Stimulated activated naive B cell treated with anti-CD40 and anti-IgM and Interleukin-4, amounts not matched to agents 10 μg/mL and 1 μg/mL and 100 μg/mL, for 72 hours (primary cell): ENCODE results near the gene CMTM4.
"Not testable (repeated sequence)": the region's sequence is repeated elsewhere in the genome, so short reads cannot be mapped to it uniquely, and the experiment has no call there.

ENCODE experiments used
- ATAC-seq, 2 donors: fragments of 150-1000 bp; cut with Tn5 transposase; replicated peaks; 2 replicates each; pipeline ENCODE4 v1.10.0; 2021; ENCODE audit warnings: moderate library complexity in 1 of 2
- DNase-seq: peaks from one replicate; pipeline ENCODE4 v3.0.0; 2021
- H3K27ac Mint-ChIP-seq: one replicate; pipeline ENCODE4 v1.8.0; 2022; ENCODE audit warnings: mild to moderate bottlenecking, mixed read lengths
- H3K27me3 Mint-ChIP-seq, 2 donors: one replicate each; pipeline ENCODE4 v1.8.0; 2022; ENCODE audit warnings: mixed read lengths in 2 of 2
- H3K36me3 Mint-ChIP-seq, 2 donors: one replicate each; pipeline ENCODE4 v1.8.0; 2022; ENCODE audit warnings: mixed read lengths in 2 of 2, mild to moderate bottlenecking in 1 of 2
- H3K4me1 Mint-ChIP-seq, 2 donors: one replicate each; pipeline ENCODE4 v1.8.0; 2022; ENCODE audit warnings: mixed read lengths in 2 of 2, mild to moderate bottlenecking in 1 of 2
- H3K4me3 Mint-ChIP-seq, 2 donors: one replicate each; pipeline ENCODE4 v1.8.0; 2022; ENCODE audit warnings: mild to moderate bottlenecking in 2 of 2, mixed read lengths in 2 of 2, moderate library complexity in 1 of 2
- H3K9me3 Mint-ChIP-seq, 2 donors: one replicate each; pipeline ENCODE4 v1.8.0; 2022; ENCODE audit warnings: mixed read lengths in 2 of 2, mild to moderate bottlenecking in 1 of 2

The CMTM4 gene

GRCh38 chr16:66676599-66676998, 19.9 kb downstream of the CMTM4 start:
- no peaks in the 10 kb centered on the region for H3K9me3 Mint-ChIP-seq
- no peaks in the 10 kb centered on the region for H3K4me1 Mint-ChIP-seq
- no peak for ATAC-seq
- no peak for DNase-seq
- H3K4me3 Mint-ChIP-seq = no peak overlapping the region
- no peaks in the 10 kb centered on the region for H3K36me3 Mint-ChIP-seq
- no peak overlapping the region for H3K27ac Mint-ChIP-seq
- H3K27me3 Mint-ChIP-seq = no peaks in the 10 kb centered on the region

GRCh38 chr16:66673691-66674090, 22.9 kb downstream of the CMTM4 start:
- DNase-seq = no peak
- Mint-ChIP-seq H3K27me3 (no peaks in the 10 kb centered on the region), H3K4me1 (no peaks in the 10 kb centered on the region), H3K4me3 (no peak overlapping the region), H3K9me3 (no peaks in the 10 kb centered on the region), H3K27ac (no peak overlapping the region), H3K36me3 (no peaks in the 10 kb centered on the region)
- no peak for ATAC-seq

- H3K27ac Mint-ChIP-seq = no peak overlapping the region
- H3K36me3 Mint-ChIP-seq = no peaks in the 10 kb centered on the region
- no peaks in the 10 kb centered on the region for H3K4me1 Mint-ChIP-seq
- DNase-seq = no peak
- no peaks in the 10 kb centered on the region for H3K9me3 Mint-ChIP-seq
- no peak overlapping the region for H3K4me3 Mint-ChIP-seq
- no peaks in the 10 kb centered on the region for H3K27me3 Mint-ChIP-seq
- ATAC-seq = no peak
Measured at GRCh38 chr16:66670691-66671388, 25.7 kb downstream of the CMTM4 start.

GRCh38 chr16:66668777-66669444, 27.6 kb downstream of the CMTM4 start:
- H3K9me3 Mint-ChIP-seq = no peaks in the 10 kb centered on the region
- no peaks in the 10 kb centered on the region for H3K27me3 Mint-ChIP-seq
- DNase-seq (no peak), ATAC-seq (no peak)
- no peak overlapping the region for H3K4me3 Mint-ChIP-seq
- no peak overlapping the region for H3K27ac Mint-ChIP-seq
- H3K4me1 Mint-ChIP-seq = no peaks in the 10 kb centered on the region
- H3K36me3 Mint-ChIP-seq = no peaks in the 10 kb centered on the region

- H3K27ac Mint-ChIP-seq = no peak overlapping the region
- DNase-seq (no peak), ATAC-seq (no peak)
- H3K9me3 Mint-ChIP-seq = no peaks in the 10 kb centered on the region
- H3K4me3 Mint-ChIP-seq = no peak overlapping the region
- no peaks in the 10 kb centered on the region for H3K36me3 Mint-ChIP-seq
- no peaks in the 10 kb centered on the region for H3K27me3 Mint-ChIP-seq
- no peaks in the 10 kb centered on the region for H3K4me1 Mint-ChIP-seq
Measured at GRCh38 chr16:66667944-66668343, 28.6 kb downstream of the CMTM4 start.

- ATAC-seq = peak; percentile 38 to 46
- Mint-ChIP-seq H3K36me3 (no peaks in the 10 kb centered on the region), H3K4me3 (no peak overlapping the region), H3K9me3 (no peaks in the 10 kb centered on the region), H3K27ac (no peak overlapping the region), H3K4me1 (peaks cover 3 to 5% of the 10 kb centered on the region in 2 donors), H3K27me3 (peaks cover 23 to 26% of the 10 kb centered on the region in 2 donors)
- DNase-seq = no peak
Measured at GRCh38 chr16:66662445-66663194, 33.9 kb downstream of the CMTM4 start.

- not testable (repeated sequence) for H3K9me3 Mint-ChIP-seq, H3K27ac Mint-ChIP-seq, H3K4me3 Mint-ChIP-seq, H3K36me3 Mint-ChIP-seq, DNase-seq, H3K4me1 Mint-ChIP-seq, ATAC-seq
- H3K27me3 Mint-ChIP-seq = peaks cover 23 to 29% of the 10 kb centered on the region in 2 donors
Measured at GRCh38 chr16:66661671-66662346, 34.7 kb downstream of the CMTM4 start.

GRCh38 chr16:66661210-66661560, 35.4 kb downstream of the CMTM4 start:
- no peak for DNase-seq
- no peak overlapping the region for H3K4me3 Mint-ChIP-seq
- ATAC-seq = no peak
- H3K27me3 Mint-ChIP-seq = peaks cover 27 to 33% of the 10 kb centered on the region in 2 donors
- no peaks in the 10 kb centered on the region for H3K9me3 Mint-ChIP-seq
- no peak overlapping the region for H3K27ac Mint-ChIP-seq
- no peaks in the 10 kb centered on the region for H3K36me3 Mint-ChIP-seq
- peaks cover 3 to 5% of the 10 kb centered on the region in 2 donors for H3K4me1 Mint-ChIP-seq

GRCh38 chr16:66660422-66661209, 35.9 kb downstream of the CMTM4 start:
- no peaks in the 10 kb centered on the region for H3K36me3 Mint-ChIP-seq
- DNase-seq = no peak
- H3K4me1 Mint-ChIP-seq = peaks cover 3 to 5% of the 10 kb centered on the region in 2 donors
- peaks cover 27 to 33% of the 10 kb centered on the region in 2 donors for H3K27me3 Mint-ChIP-seq
- H3K9me3 Mint-ChIP-seq = no peaks in the 10 kb centered on the region
- no peak overlapping the region for H3K27ac Mint-ChIP-seq
- no peak overlapping the region for H3K4me3 Mint-ChIP-seq
- ATAC-seq = no peak

- Mint-ChIP-seq H3K4me3 (no peak overlapping the region), H3K9me3 (no peaks in the 10 kb centered on the region), H3K36me3 (peaks cover 0 to 1% of the 10 kb centered on the region in 2 donors), H3K4me1 (peaks cover 3 to 5% of the 10 kb centered on the region in 2 donors), H3K27ac (no peak overlapping the region), H3K27me3 (peaks cover 33 to 47% of the 10 kb centered on the region in 2 donors)
- DNase-seq = no peak
- no peak for ATAC-seq
Measured at GRCh38 chr16:66658860-66659190, 37.7 kb downstream of the CMTM4 start.

GRCh38 chr16:66658143-66658859, 38.2 kb downstream of the CMTM4 start:
- peaks cover 33 to 47% of the 10 kb centered on the region in 2 donors for H3K27me3 Mint-ChIP-seq
- H3K27ac Mint-ChIP-seq = no peak overlapping the region
- H3K9me3 Mint-ChIP-seq = no peaks in the 10 kb centered on the region
- DNase-seq (no peak), ATAC-seq (no peak)
- H3K36me3 Mint-ChIP-seq = peaks cover 0 to 1% of the 10 kb centered on the region in 2 donors
- no peak overlapping the region for H3K4me3 Mint-ChIP-seq
- peaks cover 3 to 5% of the 10 kb centered on the region in 2 donors for H3K4me1 Mint-ChIP-seq

GRCh38 chr16:66656547-66656946, 40.0 kb downstream of the CMTM4 start:
- Mint-ChIP-seq H3K36me3 (peaks cover 0 to 1% of the 10 kb centered on the region in 2 donors), H3K27ac (no peak overlapping the region), H3K4me1 (peaks cover 7 to 11% of the 10 kb centered on the region in 2 donors), H3K9me3 (no peaks in the 10 kb centered on the region), H3K27me3 (peaks cover 37 to 40% of the 10 kb centered on the region in 2 donors), H3K4me3 (no peak overlapping the region)
- DNase-seq = no peak
- no peak for ATAC-seq

- DNase-seq (no peak), ATAC-seq (no peak)
- Mint-ChIP-seq H3K4me3 (no peak overlapping the region), H3K4me1 (peaks cover 8 to 15% of the 10 kb centered on the region in 2 donors), H3K36me3 (peaks cover 0 to 1% of the 10 kb centered on the region in 2 donors), H3K27ac (no peak overlapping the region), H3K27me3 (peaks cover 33 to 38% of the 10 kb centered on the region in 2 donors), H3K9me3 (no peaks in the 10 kb centered on the region)
Measured at GRCh38 chr16:66653581-66654350, 42.8 kb downstream of the CMTM4 start.
